ENCODE measurements around the gene RNF213.

RNF213 gene

DNA sequence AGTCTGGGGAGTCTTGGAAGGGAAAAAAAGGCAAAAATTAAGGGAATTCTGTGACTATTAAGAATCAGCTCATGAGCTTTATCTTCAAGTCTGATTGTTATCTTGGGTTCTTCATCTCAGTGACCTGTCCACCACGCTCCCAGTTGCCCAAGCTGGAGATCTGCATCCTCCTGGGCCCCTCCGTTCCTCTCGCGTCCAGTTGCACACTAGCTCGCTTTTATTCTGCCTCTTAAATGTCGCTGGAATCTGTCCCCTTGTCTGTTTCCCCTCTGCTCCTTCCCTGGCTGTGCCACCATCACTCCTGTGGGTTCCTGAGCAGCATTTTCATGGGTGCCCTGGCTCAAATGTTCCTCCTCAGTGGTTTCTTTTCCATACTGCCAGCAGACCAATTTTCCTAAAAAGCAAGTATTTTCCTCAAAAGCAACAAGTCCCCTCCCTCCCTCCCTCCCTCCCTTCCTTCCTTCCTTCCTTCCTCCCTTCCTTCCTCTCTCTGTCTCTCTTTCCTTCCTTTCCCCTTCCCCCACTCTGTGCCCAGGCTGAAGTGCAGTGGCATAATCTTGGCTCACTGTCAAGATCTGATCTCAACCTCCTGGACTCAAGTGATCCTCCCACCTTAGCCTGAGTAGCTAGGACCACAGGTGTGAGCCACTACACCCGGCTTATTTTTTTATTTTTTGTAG lies 155.7 kb downstream of the RNF213 start:
- no peaks in the 10 kb centered on the region for H3K79me2 ChIP-seq (ENCODE audit: insufficient read depth, low read length)

DNA sequence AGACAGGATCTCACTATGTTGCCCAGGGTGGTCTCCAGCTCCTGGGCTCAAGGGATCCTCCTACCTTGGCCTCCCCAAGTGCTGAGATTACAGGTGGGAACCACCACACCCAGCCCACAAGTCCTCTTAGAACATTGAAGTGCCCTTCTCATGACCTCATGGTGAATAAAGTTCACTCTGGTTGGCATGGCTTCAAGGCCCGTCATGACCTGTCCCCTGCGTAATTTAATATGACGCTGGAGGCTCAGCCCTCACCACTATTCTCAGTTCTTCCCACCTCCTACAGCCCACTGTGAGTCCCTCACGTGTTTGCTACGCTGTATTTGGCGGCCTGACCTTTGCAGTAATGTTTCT lies 156.3 kb downstream of the RNF213 start:
- no peaks in the 10 kb centered on the region for H3K9me2 ChIP-seq (ENCODE audit: low read depth, low read length)
- H3K79me2 ChIP-seq (ENCODE audit: insufficient read depth, low read length) = no peaks in the 10 kb centered on the region
- no peak overlapping the region for H3K4me3 ChIP-seq (ENCODE audit: low read depth, low read length, poor library complexity, severe bottlenecking)
- no peaks in the 10 kb centered on the region for H4K20me1 ChIP-seq (ENCODE audit: insufficient read depth, low read length)
- H3K4me1 ChIP-seq (ENCODE audit: insufficient read depth, low read length, severe bottlenecking) = peaks cover 13% of the 10 kb centered on the region
- no peak overlapping the region for H2AFZ ChIP-seq (ENCODE audit: low read length)
- no peak overlapping the region for H3K27ac ChIP-seq (ENCODE audit: low read depth, low read length, poor library complexity, severe bottlenecking)
- no peaks in the 10 kb centered on the region for H3K36me3 ChIP-seq (ENCODE audit: insufficient read depth, low read length)
- TF ChIP-seq, protein P1, sequence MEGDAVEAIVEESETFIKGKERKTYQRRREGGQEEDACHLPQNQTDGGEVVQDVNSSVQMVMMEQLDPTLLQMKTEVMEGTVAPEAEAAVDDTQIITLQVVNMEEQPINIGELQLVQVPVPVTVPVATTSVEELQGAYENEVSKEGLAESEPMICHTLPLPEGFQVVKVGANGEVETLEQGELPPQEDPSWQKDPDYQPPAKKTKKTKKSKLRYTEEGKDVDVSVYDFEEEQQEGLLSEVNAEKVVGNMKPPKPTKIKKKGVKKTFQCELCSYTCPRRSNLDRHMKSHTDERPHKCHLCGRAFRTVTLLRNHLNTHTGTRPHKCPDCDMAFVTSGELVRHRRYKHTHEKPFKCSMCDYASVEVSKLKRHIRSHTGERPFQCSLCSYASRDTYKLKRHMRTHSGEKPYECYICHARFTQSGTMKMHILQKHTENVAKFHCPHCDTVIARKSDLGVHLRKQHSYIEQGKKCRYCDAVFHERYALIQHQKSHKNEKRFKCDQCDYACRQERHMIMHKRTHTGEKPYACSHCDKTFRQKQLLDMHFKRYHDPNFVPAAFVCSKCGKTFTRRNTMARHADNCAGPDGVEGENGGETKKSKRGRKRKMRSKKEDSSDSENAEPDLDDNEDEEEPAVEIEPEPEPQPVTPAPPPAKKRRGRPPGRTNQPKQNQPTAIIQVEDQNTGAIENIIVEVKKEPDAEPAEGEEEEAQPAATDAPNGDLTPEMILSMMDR (IDR thresholded peaks at IDR 0.05; ENCODE audit: low read length) = no peak
- no peak for TF ChIP-seq EZH2 (IDR thresholded peaks at IDR 0.05; ENCODE audit: borderline replicate concordance, low read length)
- H3K4me2 ChIP-seq (ENCODE audit: low read length) = no peak overlapping the region
- H3K9ac ChIP-seq (ENCODE audit: low read length) = no peak overlapping the region
- peaks cover 14% of the 10 kb centered on the region; the same call in 1 of the 2 replicates for H3K27me3 ChIP-seq (ENCODE audit: insufficient read depth, low read length)
- no peaks in the 10 kb centered on the region for H3F3A ChIP-seq (ENCODE audit: insufficient read depth, low read length)
- H3K9me3 ChIP-seq (ENCODE audit: low read length) = no peaks in the 10 kb centered on the region

More for the DNA sequence above, 155.7 kb downstream of the RNF213 start:
- Histone ChIP-seq H4K20me1 (ENCODE audit: insufficient read depth, low read length) (no peaks in the 10 kb centered on the region), H3K4me3 (ENCODE audit: low read depth, low read length, poor library complexity, severe bottlenecking) (no peak overlapping the region), H3K36me3 (ENCODE audit: insufficient read depth, low read length) (no peaks in the 10 kb centered on the region), H3K4me2 (ENCODE audit: low read length) (no peak overlapping the region), H3K9me2 (ENCODE audit: low read depth, low read length) (no peaks in the 10 kb centered on the region), H3K27ac (ENCODE audit: low read depth, low read length, poor library complexity, severe bottlenecking) (no peak overlapping the region), H3K4me1 (ENCODE audit: insufficient read depth, low read length, severe bottlenecking) (peaks cover 13% of the 10 kb centered on the region), H2AFZ (ENCODE audit: low read length) (no peak overlapping the region), H3K27me3 (ENCODE audit: insufficient read depth, low read length) (peaks cover 14% of the 10 kb centered on the region; the same call in 1 of the 2 replicates), H3F3A (ENCODE audit: insufficient read depth, low read length) (no peaks in the 10 kb centered on the region), H3K9ac (ENCODE audit: low read length) (no peak overlapping the region), H3K9me3 (ENCODE audit: low read length) (no peaks in the 10 kb centered on the region)
- no peak for TF ChIP-seq EZH2 (IDR thresholded peaks at IDR 0.05; ENCODE audit: borderline replicate concordance, low read length)
- TF ChIP-seq, protein P1 (IDR thresholded peaks at IDR 0.05; ENCODE audit: low read length) = no peak

DNA sequence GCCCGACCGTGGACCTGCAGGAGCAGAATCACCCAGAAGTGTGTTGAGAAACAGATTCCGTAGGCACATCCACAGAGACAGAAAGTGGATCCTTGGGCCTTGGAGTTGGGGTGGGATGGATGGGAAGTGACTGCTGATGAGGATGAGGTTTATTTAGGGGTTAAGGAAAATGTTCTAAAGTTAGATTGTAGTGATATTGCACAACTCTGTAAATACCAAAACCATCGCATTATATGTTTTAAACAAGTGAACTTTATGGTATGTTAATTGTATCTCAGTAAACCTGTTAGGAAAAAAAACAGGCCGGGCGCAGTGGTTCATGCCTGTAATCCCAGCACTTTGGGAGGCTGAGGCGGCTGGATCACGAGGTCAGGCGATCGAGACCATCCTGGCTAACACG lies 157.9 kb downstream of the RNF213 start:
- Histone ChIP-seq H3K4me3 (ENCODE audit: low read depth, low read length, poor library complexity, severe bottlenecking) (no peak overlapping the region), H3K9me2 (ENCODE audit: low read depth, low read length) (no peaks in the 10 kb centered on the region), H3K36me3 (ENCODE audit: insufficient read depth, low read length) (no peaks in the 10 kb centered on the region), H3K9me3 (ENCODE audit: low read length) (no peaks in the 10 kb centered on the region), H3K79me2 (ENCODE audit: insufficient read depth, low read length) (no peaks in the 10 kb centered on the region), H3K27ac (ENCODE audit: low read depth, low read length, poor library complexity, severe bottlenecking) (no peak overlapping the region), H3K4me2 (ENCODE audit: low read length) (no peak overlapping the region), H3K9ac (ENCODE audit: low read length) (no peak overlapping the region), H2AFZ (ENCODE audit: low read length) (no peak overlapping the region), H3F3A (ENCODE audit: insufficient read depth, low read length) (no peaks in the 10 kb centered on the region), H3K4me1 (ENCODE audit: insufficient read depth, low read length, severe bottlenecking) (peaks cover 13% of the 10 kb centered on the region), H3K27me3 (ENCODE audit: insufficient read depth, low read length) (peaks cover 11% of the 10 kb centered on the region), H4K20me1 (ENCODE audit: insufficient read depth, low read length) (no peaks in the 10 kb centered on the region)
- TF ChIP-seq EZH2 (IDR thresholded peaks at IDR 0.05; ENCODE audit: borderline replicate concordance, low read length) = no peak
- TF ChIP-seq, protein P1 (IDR thresholded peaks at IDR 0.05; ENCODE audit: low read length) = no peak
